ENCODE measurements around the gene SYNJ2. TPM values are rescaled to one million over a fixed set of nuclear protein-coding genes. Genes with fewer than 3 reads are reported as not detected.

Gene SYNJ2
- polyA plus RNA-seq, 3 donors, result 9.5 to 10.3 (median 10.3) TPM

DNA sequence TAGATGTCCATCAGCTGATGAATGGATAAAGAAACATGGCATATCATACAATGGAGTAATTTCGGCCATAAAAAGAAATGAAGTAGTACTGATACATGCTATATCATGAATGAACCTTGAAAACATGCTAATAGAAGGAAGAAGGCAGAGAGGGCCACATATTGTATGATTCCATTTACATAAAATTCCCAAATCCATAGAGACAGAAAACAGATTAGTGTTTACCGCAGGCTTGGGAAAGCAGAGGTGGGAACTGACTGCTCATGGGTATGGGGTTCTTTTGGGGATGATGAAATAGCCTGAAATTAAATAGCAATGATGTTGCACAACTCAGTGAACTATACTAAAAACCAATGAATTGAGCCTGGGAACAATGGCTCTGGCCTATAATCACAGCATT lies 128.1 kb downstream of the SYNJ2 start:
- no peak for DNase-seq (ENCODE audit: low read depth in 3 of 3, low spot score in 2 of 3)

DNA sequence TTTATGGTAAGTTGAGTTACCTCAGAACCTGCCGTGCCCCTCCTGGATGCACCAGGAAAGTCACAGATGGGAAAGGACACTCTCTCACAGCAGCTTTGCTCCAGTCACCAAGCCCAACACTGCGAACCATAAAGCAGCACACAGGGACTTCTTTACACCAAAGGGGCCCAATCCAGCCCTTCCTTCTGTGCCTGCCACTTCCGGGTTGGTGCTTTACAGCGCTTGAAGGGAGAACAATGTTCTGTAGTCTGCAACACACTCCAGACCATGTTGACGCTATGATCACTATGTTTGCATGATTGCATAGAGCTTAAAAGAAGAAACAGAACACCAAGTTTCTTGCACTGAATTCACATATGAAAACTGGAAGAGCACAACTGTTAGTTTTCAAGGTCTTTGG lies 129.3 kb downstream of the SYNJ2 start:
- no peak for DNase-seq (ENCODE audit: low read depth in 3 of 3, low spot score in 2 of 3)

DNA sequence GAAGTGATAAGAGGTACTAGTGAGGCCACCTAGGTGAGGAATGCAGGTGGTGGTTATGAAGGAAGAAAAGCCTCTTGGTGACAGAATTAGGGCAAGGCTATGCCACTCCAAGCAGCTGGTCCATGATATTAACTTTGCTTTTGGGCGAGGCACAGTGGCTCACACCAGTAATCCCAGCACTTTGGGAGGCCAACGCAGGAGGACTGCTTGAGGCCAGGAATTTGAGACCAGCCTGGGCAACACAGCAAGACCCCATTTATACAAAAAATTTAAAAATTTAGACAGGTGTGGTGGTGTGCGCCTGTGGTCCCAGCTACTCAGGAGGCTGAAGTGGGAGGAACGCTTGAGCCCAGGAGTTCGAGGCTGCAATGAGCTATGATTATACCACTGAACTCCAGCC lies 130.3 kb downstream of the SYNJ2 start:
- DNase-seq (ENCODE audit: low read depth in 3 of 3, low spot score in 2 of 3), result no peak

DNA sequence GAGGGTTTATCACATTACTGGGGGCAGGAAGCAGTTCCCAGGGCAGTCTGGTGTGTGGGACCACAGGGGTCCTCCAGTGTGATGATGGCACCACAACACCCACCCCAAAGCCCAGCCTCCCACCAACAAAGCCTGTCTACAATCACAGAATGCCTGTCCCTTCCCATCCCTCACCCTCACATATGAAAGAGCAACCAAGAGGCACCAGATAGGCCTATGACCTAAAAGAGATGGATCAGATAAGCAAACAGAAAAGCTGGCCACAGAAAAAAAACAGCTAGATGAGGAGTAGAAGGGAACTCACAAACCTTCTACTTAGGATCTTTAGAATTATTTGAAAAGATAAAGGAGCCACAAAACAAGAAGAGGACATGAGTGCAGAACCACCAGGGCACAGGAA lies 132.1 kb downstream of the SYNJ2 start:
- DNase-seq (ENCODE audit: low read depth in 3 of 3, low spot score in 2 of 3), result no peak

DNA sequence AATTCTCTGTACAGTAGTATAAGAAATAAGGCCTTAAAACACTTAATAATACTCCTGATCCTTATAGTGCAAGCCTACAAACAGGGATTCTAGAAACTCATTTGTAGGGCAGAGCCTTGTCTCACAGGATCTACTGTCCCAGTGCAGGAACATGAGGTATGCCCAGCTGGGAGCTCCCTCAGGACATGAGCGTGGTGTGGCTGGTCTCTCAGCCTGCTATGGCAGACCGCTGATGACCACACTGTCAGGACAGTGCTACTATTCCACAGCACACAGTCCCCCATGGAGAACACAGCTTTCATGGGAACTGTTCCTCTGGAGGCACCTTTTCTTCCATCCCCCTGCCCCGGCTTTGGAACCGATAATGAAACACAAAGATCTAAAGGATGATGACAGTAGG lies 133.4 kb downstream of the SYNJ2 start:
- DNase-seq (ENCODE audit: low read depth in 3 of 3, low spot score in 2 of 3), result no peak

DNA sequence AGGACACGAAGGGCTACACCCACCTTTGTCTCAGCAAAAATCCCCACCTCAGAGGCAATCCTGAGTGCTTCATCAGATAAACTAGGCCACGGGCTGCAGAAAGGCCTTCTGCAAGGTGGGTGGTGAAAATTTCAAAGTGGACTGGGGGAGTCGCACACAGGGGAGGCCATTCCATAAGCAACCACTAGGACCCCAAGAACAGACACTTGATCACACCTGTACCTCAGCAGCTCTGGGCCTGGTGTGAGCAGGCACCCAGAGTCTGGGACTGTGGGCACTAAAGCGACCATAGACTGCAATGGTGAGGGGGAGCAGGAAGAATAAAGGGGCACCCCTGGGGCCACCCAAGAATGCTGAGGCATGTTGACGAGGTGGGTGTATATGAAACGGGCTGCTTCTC lies 133.8 kb downstream of the SYNJ2 start:
- DNase-seq (ENCODE audit: low read depth in 3 of 3, low spot score in 2 of 3), result no peak

DNA sequence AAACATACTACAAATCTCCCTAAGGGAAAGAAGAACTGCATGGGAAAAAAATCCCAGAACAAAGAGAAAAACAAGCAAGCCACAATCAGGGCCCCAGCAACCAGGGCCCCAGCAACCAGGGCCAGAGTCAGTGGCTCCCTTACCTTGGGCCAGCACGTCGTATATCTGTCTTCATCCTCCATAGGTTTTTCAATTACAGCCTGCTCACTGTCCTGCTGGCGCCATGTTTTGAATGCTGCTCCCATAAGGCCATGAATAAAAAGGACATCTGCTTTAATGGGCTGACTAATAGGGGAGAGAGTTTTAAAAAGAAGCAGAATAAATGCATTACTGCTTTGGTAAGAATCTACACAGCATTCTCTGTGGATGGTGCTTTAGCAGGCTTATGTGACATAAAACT lies 137.2 kb downstream of the SYNJ2 start:
- no peak for DNase-seq (ENCODE audit: low read depth in 3 of 3, low spot score in 2 of 3)

DNA sequence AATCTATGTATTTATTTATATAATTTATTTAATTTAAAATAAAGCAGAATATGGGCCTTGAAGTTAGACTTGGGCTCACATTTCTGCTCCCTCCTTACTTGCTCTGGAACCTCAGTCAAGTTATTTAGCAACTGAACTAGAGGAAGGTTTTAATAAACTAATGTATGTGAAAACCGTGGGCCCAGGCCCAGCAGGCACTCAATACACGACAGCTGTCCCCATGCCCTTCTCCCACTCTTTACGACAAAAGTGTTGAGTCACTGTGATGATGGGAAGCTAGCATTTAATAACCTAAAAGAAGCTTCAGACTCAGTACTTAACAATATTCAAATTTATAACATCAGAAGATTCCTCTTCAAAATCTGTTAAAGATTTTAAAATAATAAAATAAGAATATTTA lies 139.7 kb downstream of the SYNJ2 start:
- no peak for DNase-seq (ENCODE audit: low read depth in 3 of 3, low spot score in 2 of 3)

DNA sequence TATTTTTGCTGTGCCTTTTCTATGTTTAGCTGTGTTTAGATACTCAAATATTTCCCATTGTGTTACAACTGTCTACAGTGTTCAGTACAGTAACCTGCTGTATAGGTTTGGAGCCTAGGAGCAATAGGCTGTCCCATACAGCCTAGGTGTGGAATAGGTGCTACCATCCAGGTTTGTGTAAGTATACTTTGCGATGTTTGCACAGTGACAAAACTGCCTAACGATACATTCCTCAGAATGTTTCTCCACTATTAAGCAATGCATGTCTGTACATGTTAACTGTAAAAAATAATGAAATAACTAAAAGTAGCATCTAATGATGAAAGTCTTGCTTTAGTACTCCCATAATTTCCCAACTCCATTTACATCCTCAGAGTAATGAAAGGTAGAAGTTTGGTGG lies 140.4 kb downstream of the SYNJ2 start:
- no peak for DNase-seq (ENCODE audit: low read depth in 3 of 3, low spot score in 2 of 3)

DNA sequence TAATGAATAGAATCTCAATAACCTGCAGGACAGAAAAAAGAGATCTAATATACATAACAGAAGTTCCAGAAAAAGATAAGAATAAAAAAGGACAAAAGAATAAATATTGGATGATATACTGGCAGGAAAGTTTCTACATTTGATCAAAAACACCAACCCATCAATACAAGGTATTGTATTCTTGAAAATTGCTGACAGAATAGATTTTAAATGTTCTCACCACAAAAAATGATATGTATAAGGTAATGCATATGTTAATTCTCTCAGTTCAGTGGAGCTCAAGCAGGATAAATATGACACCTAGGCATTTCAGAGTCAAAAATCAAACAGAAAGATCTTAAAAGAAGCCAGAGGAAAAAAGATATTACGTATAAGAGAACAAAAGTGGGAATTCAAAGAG lies 142.6 kb downstream of the SYNJ2 start:
- DNase-seq (ENCODE audit: low read depth in 3 of 3, low spot score in 2 of 3), result no peak

DNA sequence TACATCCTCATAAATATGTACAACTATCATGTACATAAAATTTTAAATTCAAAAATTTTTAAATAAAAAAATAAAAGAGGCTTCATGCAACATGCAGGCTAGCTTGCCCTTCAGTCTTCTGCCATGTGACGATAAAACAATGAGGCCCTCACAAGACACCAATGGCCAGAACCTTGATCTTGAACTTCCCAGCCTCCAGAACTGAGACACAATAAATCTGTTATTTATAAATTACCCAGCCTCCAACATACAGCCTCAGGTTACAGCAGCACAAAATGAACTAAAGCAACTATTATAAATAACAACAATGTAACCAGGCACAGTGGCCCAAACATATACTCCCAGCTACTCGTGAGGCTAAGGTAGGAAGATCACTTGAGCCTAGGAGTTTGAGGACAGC lies 143.6 kb downstream of the SYNJ2 start:
- DNase-seq (ENCODE audit: low read depth in 3 of 3, low spot score in 2 of 3), result no peak

DNA sequence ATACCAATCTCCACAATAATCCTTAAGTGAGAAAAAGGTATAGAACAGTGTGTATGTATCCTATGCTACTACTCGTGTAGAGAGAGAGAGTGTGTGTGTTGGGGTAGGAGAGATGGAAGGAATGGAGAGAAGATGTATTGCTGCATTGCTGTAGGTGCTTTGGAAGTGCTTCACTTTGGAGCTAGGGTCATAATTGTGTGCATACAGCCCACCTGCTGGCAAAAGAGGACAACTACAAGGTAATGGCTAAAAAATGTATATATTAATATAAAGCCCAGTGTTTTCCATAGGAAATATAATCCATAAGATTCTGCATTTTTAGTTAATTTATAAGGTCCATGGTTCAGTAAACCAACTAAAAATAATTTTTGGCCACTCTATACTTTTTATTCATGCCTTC lies 150.3 kb downstream of the SYNJ2 start:
- DNase-seq (ENCODE audit: low read depth in 3 of 3, low spot score in 2 of 3), result peak in 1 of 3 donors; percentile 3

DNA sequence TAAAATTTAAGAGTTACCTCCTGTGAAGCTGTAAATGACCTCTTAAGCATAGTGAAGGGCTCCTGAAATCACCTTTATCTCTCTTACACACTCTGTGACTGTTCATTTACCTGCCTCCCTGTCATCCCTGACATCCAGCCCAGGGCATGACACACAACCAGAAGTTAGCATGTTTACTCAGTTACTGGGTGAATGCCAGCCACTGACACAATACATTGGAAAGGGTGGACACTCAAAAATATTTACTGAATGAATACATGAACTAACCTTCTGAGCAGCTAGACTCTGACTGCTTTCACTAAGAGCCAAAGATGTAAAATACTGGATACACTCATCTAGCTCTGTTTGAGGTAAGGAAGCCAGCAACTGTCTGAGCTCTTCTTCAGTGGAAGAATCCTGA lies 161.1 kb downstream of the SYNJ2 start:
- no peak for DNase-seq (ENCODE audit: low read depth in 3 of 3, low spot score in 2 of 3)

DNA sequence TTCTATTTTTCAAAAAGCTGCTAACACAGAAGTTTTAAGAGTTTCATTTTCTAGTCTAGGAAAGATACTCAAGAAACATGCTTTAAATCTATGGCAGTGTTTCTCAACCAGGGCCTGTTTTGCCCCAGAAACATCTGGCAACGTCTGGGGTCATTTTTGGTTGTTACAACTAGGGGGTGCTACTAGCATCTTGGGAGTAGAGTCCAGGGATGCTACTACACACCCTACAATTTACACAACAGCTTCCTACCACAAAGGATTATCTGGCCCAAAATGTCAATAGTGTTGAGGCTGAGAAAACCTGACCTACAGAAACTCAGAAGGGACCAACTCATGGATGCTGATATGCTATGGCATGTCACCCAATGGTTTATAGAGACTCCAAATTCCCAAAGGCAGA lies 162.0 kb downstream of the SYNJ2 start:
- DNase-seq (ENCODE audit: low read depth in 3 of 3, low spot score in 2 of 3), result no peak

Other genes with a start within 250 kb of the SYNJ2 start
- gene SNX9, start 158.6 kb upstream of the SYNJ2 start, polyA plus RNA-seq (ENCODE audit: insufficient read length in 3 of 3), result 10 to 100 TPM; 43.1 to 44.8 (median 43.2) TPM
- 10 to 100 TPM; 12.7 to 18.5 (median 13.9) TPM for gene SERAC1, start 186.4 kb downstream of the SYNJ2 start, polyA plus RNA-seq (ENCODE audit: insufficient read length in 3 of 3)
- 10 to 100 TPM; 64.6 to 67.9 (median 64.6) TPM for gene GTF2H5, start 186.5 kb downstream of the SYNJ2 start, polyA plus RNA-seq (ENCODE audit: insufficient read length in 3 of 3)